DMS53 (cell line): Measurements from ENCODE around the gene TRMT1L.

ENCODE experiments used
- DNase-seq: peaks from one replicate; lab custom pipeline; 2025; lab: John Stamatoyannopoulos, UW

The TRMT1L gene

DNA sequence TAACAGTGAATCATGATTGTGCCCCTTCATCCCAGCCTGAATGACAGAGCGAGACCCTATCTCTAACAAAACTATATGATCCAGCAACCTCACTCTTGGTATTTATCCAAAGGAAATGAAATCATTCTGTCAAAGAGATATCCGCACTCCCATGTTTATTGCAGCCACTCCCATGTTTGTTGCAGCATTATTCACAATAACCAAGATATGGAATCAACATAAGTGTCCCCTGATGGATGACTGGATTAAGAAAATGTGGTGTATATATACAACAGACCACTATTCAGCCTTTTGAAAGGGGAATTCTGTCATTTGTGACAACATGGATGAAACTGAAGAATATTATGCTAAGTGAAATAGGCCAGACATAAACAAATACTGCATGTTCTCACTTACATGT, 44.4 kb downstream of the TRMT1L start:
- DNase-seq: no peak

DNA sequence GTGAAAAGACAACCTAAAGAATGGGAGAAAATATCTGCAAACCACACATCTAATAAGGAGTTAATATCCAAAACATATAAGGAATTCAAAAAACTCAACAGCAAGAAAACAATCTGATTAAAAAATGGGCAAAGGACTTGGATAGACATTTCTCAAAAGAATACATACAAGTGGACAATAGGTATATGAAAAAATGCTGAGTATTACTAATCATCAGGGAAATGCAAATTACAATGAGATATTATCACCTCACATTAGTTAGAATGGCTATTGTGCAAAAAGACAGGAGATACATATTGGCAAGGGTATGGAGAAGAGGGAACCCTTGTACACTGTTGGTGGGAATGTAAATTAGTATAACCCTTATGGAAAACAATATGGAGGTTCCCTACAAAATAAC, 44.9 kb downstream of the TRMT1L start:
- DNase-seq: no peak

DNA sequence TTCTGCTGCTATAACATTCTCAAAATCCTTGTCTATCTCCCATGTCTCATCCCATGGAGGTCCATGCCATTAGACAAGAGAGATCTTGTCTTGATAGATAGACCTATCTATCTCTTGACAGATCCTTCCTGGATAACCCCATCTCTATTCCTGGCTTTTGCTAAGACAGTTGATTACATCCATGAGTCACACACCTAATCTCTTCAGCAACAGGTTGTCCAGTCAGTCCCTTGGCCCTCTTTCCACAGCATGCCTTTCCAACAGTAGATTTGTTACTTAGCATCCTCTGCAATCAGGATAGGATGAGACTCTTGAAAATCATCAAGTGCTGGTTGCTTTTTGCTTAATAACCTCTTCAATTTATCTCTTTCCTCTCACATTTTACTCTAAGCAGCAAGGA, 46.6 kb downstream of the TRMT1L start:
- DNase-seq: no peak

DNA sequence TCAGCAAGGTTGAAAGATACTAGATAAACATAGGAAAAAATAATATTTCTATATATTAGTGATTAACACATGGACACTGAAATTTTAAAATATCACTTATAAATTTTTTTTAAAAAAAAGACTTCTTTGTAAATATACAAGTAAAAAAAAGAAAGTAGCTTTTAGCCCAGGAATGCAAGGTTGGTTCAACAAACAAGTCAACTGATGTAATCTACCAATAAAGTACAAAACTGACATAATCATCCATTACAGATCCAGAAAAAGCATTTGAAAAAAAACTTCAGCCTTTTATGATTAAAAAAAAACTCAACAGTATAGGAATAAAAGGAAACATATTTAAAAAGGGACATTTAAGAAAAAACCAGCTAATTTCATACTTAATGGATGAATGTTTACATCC, 48.4 kb downstream of the TRMT1L start:
- DNase-seq: peak; percentile 32

DNA sequence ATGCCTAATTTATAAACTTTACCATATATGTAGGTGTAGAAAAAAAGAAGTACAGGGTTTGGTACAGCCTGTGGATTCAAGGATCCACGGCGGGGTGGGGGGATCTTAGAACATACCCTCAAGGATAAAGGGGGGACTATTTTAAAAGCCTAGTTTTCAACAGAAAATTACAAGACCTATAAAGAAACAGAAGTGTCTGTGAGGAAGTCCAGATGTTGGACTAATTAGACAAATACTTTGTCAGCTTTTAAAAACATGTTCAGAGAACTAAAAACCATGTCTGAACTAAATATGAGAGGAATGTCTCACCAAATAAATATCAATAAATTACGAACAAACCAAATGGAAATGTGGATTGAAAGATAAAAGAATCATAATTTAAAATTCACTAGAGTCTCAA, 51.6 kb downstream of the TRMT1L start:
- no peak for DNase-seq

DNA sequence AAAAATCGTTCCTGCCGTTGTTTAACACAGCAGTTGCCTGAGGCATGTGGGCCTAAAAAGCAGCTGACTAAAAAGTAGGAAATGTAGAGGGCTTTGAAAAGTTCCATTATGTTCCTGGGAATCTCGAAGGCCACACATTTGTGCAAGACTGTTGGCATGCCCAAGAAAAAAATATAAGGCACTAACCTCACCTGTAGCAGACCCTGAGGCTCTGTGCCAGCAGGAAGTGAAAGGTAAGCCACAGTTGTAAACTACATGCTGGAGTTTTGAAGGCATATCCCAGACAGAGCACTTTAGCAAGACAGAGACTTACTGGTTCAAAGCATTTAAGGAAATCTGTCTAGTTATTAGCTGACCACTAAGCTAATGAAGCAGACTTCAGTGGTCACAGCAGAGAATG, 52.7 kb downstream of the TRMT1L start:
- DNase-seq: no peak

DNA sequence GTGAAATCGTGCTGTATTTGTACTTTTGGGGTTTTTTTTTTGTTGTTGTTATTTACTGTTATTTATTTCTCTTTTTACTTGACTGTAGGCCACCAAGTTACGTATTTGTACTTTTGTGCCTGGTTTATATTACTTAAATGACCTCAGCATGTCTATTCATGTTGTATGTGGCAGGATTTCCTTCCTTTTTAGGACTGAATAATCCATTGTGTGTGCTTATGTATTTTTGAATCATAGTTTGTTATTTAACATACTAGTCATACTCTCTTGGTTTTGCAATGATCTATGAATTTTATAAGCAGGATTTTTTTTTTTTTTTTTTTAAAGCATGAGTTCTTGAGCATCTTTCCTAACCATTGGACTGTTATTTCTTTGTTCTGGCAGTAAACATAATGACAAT, 60.2 kb downstream of the TRMT1L start:
- DNase-seq: no peak

DNA sequence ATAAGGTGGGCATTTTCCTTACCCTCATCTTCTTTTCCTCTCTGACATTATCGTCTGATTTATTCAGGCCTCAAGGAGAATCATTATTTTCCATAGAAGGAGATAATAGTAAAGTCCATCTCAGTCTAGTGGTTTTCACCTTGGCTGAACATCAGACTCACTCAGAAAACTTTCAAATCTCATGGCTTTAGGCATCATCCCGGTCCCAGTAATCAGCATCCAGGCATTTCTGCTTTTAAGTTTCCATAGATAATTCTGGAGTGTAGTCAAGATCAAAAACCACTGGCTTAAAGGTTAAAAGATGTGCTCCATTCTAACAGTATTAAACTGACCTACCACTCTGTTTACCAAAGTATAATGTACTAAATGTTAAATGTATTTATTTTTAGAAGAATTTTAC, 62.0 kb downstream of the TRMT1L start:
- no peak for DNase-seq

DNA sequence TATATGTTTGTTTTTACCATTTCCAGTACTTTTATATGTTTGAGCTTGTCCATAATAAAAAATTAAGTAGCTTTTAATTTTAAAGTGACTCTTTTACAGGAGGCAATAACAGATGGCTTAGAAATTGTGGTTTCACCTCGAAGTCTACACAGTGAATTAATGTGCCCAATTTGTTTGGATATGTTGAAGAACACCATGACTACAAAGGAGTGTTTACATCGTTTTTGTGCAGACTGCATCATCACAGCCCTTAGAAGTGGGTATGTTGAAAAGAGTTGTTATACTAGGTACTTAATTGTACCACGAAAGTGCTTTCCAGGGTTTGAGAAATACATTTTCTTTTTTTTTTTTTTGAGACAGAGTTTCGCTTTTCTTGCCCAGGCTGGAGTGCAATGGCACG, 65.3 kb downstream of the TRMT1L start:
- DNase-seq: no peak

DNA sequence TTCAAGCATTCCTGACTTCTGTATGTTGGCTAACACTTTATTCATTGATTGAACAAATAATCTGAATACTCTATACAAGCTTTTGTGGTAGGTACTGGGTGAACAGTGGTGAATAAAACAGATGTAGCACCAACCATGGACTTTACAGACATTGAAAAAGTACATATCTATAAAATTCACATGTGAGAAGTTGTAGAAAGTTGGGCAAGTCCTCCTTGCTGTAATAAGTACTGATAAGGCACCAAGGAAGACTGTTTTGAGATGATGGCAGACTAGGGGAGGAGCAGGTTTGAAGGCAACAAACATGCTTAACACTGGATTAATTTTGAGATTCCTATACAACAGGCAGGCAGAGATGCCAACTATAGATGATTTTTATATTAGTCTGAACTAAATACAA, 69.0 kb downstream of the TRMT1L start:
- no peak for DNase-seq

DNA sequence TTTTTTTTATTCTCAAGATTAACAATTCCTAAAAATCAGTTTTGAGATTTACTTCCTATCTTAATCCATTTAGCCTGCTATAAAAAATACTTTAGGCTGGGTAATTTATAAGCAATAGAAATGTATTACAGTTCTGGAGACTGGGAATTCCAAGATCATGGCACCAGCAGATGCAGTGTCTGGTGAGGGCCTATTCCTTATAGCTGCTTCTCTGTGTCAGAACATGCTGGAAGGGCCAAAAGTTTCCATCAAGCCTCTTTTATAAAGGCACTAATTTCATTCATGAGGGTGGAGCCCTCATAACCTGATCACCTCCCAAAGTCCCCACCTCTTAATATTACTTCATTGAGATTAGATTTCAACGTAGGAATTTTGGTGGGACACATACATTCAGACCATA, 69.7 kb downstream of the TRMT1L start:
- no peak for DNase-seq

DNA sequence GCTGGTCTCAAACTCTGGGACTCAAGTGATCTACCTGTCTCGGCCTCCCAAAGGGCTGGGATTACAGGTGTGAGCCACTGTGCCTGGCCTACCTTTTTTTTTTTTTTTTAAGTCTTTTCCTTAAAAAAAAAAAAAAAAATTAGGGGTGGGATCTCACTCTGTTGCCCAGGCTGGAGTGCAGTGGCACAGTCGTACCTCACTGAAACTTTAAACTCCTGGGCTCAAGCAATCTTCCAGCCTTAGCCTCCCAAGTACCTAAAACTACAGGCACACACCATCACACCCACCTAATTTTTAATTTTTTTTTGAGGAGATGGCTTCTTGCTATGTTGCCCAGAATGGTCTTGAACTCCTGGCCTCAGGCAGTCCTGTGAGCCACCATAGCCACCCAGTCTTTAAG, 72.9 kb downstream of the TRMT1L start:
- no peak for DNase-seq

DNA sequence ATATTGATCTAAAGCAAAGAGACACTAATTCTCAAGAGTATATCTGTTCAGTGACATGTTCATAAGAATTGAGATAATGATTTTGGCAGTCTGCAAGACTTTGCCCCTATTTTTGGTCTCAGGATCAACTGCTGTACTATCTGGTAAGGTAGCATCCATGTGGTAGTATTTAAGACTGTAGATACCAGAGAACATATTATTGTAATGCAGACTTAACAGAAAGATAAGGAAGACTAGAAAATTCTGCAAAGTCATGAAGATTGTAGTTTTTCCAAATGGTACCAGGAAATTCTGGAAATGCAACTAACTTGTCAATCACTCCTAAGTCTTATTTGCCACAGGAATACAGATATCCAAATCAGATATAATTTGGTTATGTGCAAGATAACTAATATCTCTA, 76.3 kb downstream of the TRMT1L start:
- DNase-seq: no peak

DNA sequence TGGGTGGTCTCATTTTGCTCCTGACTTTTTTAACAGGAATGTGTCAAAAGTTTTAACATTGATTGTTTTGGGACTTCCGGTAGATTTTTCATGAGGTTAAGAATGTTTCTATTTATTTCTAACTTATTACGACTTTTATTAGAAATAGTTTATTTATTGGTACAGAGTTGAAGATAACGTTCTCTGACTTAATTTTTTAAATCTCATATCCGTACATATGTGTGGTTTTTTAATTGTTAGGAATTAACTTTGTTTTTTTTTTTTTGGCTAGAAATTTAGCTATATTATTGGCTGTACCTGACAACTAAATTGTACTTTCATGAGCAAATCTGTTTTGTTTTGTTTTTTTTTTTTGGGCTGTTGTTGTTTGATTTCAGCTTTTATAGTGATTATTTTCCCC, 79.4 kb downstream of the TRMT1L start:
- DNase-seq: no peak

DNA sequence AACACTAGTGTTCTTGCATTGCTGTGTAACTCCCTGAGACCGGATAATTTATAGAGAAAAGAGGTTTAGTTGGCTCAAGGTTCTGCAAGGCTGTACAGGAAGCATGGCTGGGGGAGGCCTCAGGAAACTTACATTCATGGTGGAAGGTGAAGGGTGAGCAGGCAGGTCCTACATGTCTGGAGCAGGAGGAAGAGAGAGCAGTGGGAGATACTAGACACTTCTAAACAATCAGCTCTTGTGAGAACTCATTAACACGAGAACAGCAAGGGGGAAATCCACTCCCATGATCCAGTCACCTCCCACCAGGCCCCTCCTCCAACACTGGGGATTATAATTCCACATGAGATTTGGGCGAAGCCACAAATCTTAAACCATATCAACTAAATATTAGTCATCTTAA, 81.3 kb downstream of the TRMT1L start:
- DNase-seq: no peak

DNA sequence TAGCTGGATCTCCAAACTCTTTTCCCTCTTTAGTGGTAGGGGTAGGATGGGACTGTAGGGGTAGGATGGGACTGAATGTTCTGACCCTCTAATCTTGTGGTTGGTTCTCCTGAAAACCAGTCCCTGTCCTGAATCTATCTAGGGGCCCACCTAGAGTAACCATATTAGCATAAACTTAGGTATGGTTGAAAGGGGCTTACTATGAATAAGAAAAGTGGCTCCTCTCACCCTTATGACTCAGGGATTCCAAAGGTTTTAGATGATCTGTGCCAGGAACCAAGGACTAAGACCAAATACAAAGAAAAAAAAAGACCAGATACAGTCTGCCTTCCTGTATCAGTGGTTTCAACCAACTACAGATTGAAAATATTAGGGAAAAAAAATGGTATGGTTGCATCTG, 82.4 kb downstream of the TRMT1L start:
- no peak for DNase-seq

DNA sequence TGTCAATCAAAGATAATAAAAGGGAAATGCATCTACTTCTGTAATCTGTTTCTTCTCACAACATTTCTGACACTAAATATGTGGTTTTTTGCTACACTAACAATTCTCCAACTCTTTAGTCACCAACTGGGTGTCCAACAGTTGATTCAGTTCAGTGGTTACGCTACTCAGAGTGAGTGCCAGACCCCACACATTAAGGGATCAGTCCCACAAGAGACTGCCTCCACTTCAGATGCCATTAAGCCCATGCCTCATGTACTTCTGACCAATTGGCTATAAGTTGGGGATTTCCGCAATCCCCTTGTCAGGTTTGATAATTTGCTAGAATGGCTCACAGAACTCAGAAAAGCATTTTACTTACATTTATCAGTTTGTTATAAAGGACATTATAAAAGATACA, 83.0 kb downstream of the TRMT1L start:
- no peak for DNase-seq

DNA sequence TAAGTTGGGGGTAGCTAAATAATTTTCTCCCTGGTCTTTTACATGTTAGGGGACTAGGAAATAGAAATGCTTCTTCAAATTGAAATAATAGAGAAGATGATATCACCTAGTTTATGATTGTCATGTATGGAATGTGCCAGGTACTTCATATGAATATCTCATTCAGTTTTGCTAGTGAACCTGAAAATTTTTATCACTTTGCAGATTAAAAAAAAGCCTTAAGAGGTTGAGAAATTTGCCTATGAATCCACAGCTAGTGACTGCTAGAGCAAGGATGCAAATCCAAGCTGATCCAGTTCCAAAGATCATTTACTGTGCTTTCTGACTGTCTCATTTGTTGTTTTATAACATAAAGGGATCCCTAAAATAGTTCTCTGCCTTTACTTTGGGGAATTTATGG, 86.7 kb downstream of the TRMT1L start:
- DNase-seq: peak; percentile 49

DNA sequence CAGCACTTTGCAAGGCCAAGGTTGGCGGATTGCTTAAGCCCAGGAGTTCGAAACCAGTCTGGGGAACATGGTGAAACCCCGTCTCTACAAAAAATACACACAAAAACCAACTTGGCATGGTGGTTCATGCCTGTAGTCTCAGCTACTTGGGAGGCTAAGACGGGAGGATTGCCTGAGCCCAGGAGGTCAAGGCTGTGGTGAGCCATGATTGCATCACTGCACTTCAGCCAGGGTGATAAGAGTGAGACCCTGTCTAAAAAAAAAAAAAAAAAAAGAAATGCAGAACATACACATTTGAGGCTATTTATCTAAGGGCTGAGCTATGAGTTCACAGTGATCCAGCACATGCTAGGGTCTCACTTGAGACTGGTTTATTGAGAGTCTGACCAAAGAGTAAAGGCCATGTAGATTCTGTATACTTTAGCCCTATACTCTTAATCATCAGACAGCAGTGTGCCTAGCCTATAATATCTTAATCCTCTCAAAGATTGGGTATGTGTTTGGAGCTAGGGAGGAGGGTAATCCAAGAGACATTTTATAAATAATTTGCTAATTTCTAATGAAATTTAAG, 87.5 kb downstream of the TRMT1L start:
- no peak for DNase-seq

DNA sequence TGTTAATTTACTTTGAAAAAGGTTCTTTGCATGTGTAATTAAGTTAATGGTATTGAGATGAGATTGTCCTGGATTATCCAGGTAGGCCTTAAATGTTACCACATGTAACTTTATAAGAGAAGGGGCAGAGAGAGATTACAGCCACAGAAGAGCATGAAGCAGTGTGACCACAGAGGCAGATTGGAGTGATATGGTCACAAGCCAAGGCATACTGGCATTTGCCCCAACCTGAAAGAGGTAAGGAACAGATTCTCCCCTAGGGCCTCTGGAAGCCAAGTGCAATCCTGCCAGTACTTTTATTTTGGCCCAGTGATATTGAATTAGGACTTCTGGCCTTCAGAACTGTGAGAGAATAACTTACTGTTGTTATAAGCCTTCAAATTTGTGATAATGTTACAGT, 88.4 kb downstream of the TRMT1L start:
- no peak for DNase-seq
